IPS-18a (cell line): ENCODE results near the gene ZNF485.
"Not testable (repeated sequence)": the region's sequence is repeated elsewhere in the genome, so short reads cannot be mapped to it uniquely, and the experiment has no call there.

Experiments used
- H3K27ac ChIP-seq: one replicate; pipeline ENCODE4 v1.5.1; 2013; ENCODE audit warnings: low read length
- H3K27me3 ChIP-seq: one replicate; pipeline ENCODE4 v1.6.1; 2013; ENCODE audit warnings: mild to moderate bottlenecking, low read length; ENCODE audit not compliant: control insufficient read depth, insufficient read depth
- H3K36me3 ChIP-seq: one replicate; pipeline ENCODE4 v1.6.1; 2013; ENCODE audit warnings: low read depth, low read length; ENCODE audit not compliant: control insufficient read depth
- H3K4me1 ChIP-seq: one replicate; pipeline ENCODE4 v1.6.1; 2013; ENCODE audit warnings: low read depth, low read length; ENCODE audit not compliant: control insufficient read depth
- H3K4me3 ChIP-seq: one replicate; pipeline ENCODE4 v1.5.1; 2013; ENCODE audit warnings: low read length
- H3K9ac ChIP-seq: one replicate; pipeline ENCODE4 v1.6.1; 2013; ENCODE audit warnings: mild to moderate bottlenecking, low read length, moderate library complexity
- H3K9me3 ChIP-seq: one replicate; pipeline ENCODE4 v1.6.1; 2013; ENCODE audit warnings: low read depth, low read length; ENCODE audit not compliant: control insufficient read depth

ZNF485 gene

GRCh38 chr10:43610636-43611035 lies 4.4 kb downstream of the ZNF485 start:
- H3K9me3 ChIP-seq = peaks cover 5% of the 10 kb centered on the region

DNA sequence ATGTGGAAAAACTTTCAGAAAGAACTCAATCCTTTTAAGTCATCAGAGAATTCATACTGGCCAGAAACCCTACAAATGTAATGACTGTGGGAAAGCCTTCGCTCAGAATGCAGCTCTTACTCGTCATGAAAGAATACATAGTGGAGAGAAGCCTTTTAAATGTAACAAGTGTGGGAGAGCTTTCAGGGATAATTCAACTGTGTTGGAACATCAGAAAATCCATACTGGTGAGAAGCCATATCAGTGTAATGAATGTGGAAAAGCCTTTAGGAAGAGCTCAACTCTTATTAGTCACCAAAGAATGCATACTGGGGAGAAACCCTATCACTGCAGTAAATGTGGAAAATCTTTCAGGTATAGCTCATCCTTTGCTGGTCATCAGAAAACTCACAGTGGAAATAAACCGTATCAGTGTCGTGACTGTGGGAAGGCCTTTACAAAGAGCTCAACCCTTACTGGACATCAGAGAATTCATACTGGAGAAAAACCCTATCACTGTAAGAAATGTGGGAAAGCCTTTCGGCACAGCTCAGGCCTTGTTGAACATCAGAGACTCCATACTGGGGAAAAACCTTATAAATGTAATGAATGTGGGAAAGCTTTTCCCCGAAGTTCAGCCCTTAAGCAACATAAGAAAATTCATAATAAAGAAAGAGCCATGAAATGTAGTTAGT lies 10.6 kb downstream of the ZNF485 start:
- peaks cover 32% of the 10 kb centered on the region for H3K9me3 ChIP-seq
- no peaks in the 10 kb centered on the region for H3K27me3 ChIP-seq
- H3K27ac ChIP-seq = no peak overlapping the region
- no peak overlapping the region for H3K4me3 ChIP-seq
- H3K36me3 ChIP-seq = peaks cover 21% of the 10 kb centered on the region
- H3K4me1 ChIP-seq = no peaks in the 10 kb centered on the region
- H3K9ac ChIP-seq = no peak overlapping the region

More at GRCh38 chr10:43610636-43611035, 4.4 kb downstream of the ZNF485 start:
- Histone ChIP-seq H3K36me3 (peaks cover 13% of the 10 kb centered on the region), H3K27me3 (no peaks in the 10 kb centered on the region), H3K4me3 (no peak overlapping the region), H3K9ac (no peak overlapping the region), H3K27ac (no peak overlapping the region), H3K4me1 (peaks cover 5% of the 10 kb centered on the region)

DNA sequence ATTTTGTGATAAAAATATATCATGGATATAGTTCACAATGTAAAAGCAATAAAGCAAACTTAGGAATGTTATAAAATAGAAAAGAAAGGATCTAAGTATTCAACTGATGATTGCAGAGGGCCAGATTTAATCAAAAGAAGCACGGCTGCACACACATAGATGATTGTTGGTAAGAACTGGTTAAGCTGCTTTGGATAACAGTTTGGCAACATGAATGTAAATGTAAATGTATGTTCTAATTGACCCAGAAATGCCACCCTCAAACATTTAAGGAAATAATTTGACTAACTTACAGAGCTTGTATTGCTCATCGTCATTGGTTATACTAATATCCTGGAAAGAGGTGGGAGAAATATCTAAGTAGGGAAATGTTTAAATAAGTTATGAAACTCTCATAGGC lies 13.1 kb downstream of the ZNF485 start:
- Histone ChIP-seq H3K27me3 (no peaks in the 10 kb centered on the region), H3K9me3 (peaks cover 32% of the 10 kb centered on the region), H3K9ac (no peak overlapping the region), H3K4me3 (no peak overlapping the region), H3K4me1 (no peaks in the 10 kb centered on the region), H3K36me3 (peaks cover 21% of the 10 kb centered on the region), H3K27ac (no peak overlapping the region)

DNA sequence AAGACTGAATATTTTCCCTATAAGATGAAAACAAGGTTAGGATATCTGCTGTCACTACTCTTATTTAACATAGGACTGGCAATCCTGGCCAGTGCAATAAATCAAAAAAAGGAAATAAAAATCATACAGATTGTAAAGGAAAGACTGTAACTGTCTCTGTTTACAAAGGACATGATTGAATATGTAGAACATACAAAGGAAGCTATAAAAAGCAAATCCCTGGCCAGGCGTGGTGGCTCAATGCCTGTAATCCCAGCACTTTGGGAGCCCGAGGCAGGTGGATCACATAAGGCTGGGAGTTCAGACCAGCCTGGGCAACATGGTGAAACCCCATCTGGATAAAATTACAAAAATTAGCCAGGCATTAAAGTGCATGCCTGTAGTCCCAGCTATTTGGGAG lies 15.8 kb downstream of the ZNF485 start:
- H3K27ac ChIP-seq = no peak overlapping the region
- peaks cover 5% of the 10 kb centered on the region for H3K36me3 ChIP-seq
- H3K4me3 ChIP-seq = no peak overlapping the region
- no peaks in the 10 kb centered on the region for H3K4me1 ChIP-seq
- peaks cover 13% of the 10 kb centered on the region for H3K9me3 ChIP-seq
- no peaks in the 10 kb centered on the region for H3K27me3 ChIP-seq
- H3K9ac ChIP-seq = no peak overlapping the region

DNA sequence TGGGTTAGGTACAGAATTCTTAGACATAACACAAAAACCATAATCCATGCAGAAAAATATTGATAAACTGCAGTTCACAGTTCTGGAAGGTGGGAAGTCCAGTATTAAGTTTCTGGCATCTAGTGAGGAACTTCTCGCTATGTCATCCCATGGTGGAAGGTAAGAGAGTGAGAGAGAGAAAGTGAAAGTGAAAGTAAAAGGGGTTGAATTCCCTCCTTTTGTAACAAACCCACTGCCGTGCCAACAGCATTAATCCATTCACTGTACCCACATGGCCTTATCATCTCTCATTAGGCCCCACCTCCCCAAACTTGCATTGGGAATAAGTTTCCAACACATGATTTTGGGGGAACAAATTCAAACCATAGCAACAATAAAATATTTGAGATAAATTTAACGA lies 17.1 kb downstream of the ZNF485 start:
- H3K4me3 ChIP-seq = no peak overlapping the region
- H3K27ac ChIP-seq = no peak overlapping the region
- no peak overlapping the region for H3K9ac ChIP-seq
- no peaks in the 10 kb centered on the region for H3K4me1 ChIP-seq
- H3K9me3 ChIP-seq = peaks cover 4% of the 10 kb centered on the region
- H3K36me3 ChIP-seq = no peaks in the 10 kb centered on the region
- H3K27me3 ChIP-seq = no peaks in the 10 kb centered on the region

DNA sequence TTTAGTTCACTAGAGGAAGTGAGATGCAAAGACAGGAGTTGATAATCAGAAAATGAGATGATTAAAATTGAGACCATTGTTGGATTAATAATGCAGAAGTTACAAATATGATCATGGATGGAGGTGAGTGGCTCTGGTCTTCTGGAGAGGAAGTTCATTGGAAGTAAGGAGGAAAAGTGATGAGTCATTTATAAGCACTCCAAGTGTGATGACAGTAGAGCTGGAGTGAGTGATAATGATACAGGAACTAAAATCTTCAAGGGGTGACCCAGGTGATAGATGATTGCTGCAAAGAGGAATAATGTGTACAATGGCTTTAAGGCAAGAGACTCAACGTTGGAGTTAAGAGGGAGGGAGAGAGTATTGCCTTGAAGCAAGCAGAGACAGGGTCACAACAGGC lies 21.7 kb downstream of the ZNF485 start:
- Histone ChIP-seq H3K27me3 (no peaks in the 10 kb centered on the region), H3K9me3 (no peaks in the 10 kb centered on the region), H3K4me3 (no peak overlapping the region), H3K36me3 (no peaks in the 10 kb centered on the region), H3K27ac (no peak overlapping the region), H3K9ac (no peak overlapping the region), H3K4me1 (no peaks in the 10 kb centered on the region)

DNA sequence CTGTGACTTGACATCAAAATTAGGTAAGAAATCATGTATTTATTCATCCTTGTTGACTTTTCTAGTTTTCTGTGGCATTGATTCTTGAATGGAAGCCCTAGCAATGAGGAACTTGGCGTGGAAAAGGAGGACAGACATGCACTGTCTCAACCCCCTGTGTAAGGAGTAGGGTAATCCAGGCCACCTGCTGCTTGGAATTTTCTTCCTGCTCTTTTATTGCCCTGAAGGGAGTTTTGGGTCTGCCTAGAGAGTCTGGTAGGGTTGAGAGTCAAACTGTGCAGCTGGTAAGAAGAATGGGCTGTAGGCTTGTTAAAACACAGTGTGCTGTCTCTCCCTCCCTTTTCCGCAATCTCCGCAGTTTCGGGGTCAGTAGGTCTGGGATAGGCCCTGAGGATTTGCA lies 22.7 kb downstream of the ZNF485 start:
- Histone ChIP-seq H3K4me1 (no peaks in the 10 kb centered on the region), H3K27ac (no peak overlapping the region), H3K27me3 (no peaks in the 10 kb centered on the region), H3K9ac (no peak overlapping the region), H3K36me3 (no peaks in the 10 kb centered on the region), H3K9me3 (no peaks in the 10 kb centered on the region), H3K4me3 (no peak overlapping the region)

- H3K9ac ChIP-seq, H3K9me3 ChIP-seq, H3K4me1 ChIP-seq, H3K4me3 ChIP-seq, H3K36me3 ChIP-seq, H3K27ac ChIP-seq, H3K27me3 ChIP-seq: not testable (repeated sequence)
Observed at GRCh38 chr10:43635816-43636215, 29.6 kb downstream of the ZNF485 start.

- Histone ChIP-seq H3K27ac (no peak overlapping the region), H3K27me3 (no peaks in the 10 kb centered on the region), H3K9ac (no peak overlapping the region), H3K36me3 (peaks cover 28% of the 10 kb centered on the region), H3K9me3 (peaks cover 44% of the 10 kb centered on the region), H3K4me3 (no peak overlapping the region), H3K4me1 (no peaks in the 10 kb centered on the region)
Observed at GRCh38 chr10:43640603-43641002, 34.4 kb downstream of the ZNF485 start.

DNA sequence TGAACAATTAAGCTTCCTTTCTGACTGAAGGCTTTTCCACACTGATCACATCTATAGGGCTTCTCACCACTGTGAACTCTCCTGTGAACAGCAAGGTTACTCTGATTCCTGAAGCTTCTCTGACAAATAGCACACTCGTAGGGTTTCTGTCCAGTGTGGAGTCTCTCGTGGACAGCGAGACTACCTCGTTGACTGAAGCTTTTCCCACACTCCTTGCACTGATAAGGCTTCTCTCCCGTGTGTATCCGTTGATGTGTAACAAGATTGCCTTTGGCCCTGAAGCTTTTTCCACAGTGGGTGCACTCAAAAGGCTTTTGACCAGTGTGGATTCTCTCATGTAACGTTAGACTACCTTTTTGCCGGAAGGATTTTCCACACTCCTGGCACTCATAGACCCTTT lies 38.0 kb downstream of the ZNF485 start:
- H3K9ac ChIP-seq = no peak overlapping the region
- no peak overlapping the region for H3K4me3 ChIP-seq
- peaks cover 52% of the 10 kb centered on the region for H3K9me3 ChIP-seq
- no peaks in the 10 kb centered on the region for H3K4me1 ChIP-seq
- H3K27me3 ChIP-seq = peaks cover 11% of the 10 kb centered on the region
- H3K36me3 ChIP-seq = peaks cover 35% of the 10 kb centered on the region
- H3K27ac ChIP-seq = no peak overlapping the region

DNA sequence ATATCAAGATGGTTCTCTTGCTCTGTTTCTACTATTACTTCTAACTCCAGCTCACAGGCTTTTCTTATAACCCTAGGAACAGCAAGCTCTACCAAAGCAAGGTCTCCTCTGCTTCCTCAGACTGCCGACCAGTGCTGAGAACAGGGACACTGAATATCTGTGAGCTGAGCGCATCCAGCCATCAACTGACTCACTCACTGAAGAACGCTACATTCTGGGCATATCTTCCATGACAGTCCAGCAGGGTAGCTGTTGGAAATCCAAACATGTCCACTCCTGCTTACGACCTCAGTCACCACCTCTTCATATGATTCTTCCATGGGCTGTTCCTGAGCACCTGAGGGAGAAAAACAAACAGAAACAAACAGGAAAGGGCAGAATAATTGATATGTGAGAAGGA lies 39.6 kb downstream of the ZNF485 start:
- Histone ChIP-seq H3K9ac (no peak overlapping the region), H3K9me3 (peaks cover 52% of the 10 kb centered on the region), H3K4me3 (no peak overlapping the region), H3K36me3 (peaks cover 35% of the 10 kb centered on the region), H3K4me1 (no peaks in the 10 kb centered on the region), H3K27me3 (peaks cover 27% of the 10 kb centered on the region), H3K27ac (no peak overlapping the region)

DNA sequence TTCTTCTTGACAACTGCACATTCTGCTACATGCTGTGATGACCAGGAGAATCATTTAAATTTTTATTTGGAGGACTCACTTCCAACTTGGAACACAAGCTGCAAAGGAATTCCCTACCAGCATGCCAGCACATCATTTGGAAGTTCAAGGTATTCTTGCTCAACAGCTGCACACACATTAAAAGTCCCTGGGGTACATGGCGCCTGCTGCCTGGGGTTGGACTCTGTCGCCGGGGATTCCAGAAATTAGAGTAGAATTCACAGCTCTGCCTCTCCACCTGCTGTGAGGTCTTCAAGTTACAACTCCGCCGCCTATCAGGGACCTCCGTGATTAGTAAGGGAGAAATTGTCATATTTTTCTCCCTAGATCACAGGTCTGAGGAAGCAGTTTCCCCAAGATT lies 41.3 kb downstream of the ZNF485 start:
- Histone ChIP-seq H3K36me3 (peaks cover 35% of the 10 kb centered on the region), H3K9me3 (peaks cover 38% of the 10 kb centered on the region), H3K27ac (no peak overlapping the region), H3K9ac (no peak overlapping the region), H3K4me1 (no peaks in the 10 kb centered on the region), H3K27me3 (peaks cover 27% of the 10 kb centered on the region), H3K4me3 (peak overlapping the region; percentile 53)
